NCI-H2107 treated with DMSO at 0.1 percent for 48 hours (cell line): ENCODE measurements around the gene TBXAS1.
"Not testable (repeated sequence)": the region's sequence is repeated elsewhere in the genome, so short reads cannot be mapped to it uniquely, and the experiment has no call there.

ENCODE experiments used
- DNase-seq: peaks from one replicate; lab custom pipeline; 2025; ENCODE audit not compliant: unreplicated experiment; lab: John Stamatoyannopoulos, UW

Gene TBXAS1

DNA sequence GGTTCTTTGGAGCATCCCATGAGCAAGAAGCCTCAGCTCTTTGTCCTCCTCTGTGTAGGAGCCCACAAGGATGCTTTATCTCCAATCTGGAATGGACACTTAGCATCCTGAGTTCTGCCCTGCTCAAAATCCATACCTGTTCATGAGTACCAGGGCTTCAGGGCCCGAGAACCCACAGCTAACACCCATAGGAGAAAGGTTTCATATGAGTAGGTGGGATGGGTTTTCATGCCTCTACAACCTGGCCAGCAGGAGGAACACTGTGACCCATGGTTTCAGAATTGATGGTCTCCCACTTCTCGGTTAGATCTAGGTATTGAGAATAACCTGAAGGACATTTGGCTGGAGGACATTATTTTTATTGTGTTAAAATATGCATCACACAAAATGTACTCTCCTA is 57.8 kb downstream of the TBXAS1 start:
- DNase-seq, result no peak

DNA sequence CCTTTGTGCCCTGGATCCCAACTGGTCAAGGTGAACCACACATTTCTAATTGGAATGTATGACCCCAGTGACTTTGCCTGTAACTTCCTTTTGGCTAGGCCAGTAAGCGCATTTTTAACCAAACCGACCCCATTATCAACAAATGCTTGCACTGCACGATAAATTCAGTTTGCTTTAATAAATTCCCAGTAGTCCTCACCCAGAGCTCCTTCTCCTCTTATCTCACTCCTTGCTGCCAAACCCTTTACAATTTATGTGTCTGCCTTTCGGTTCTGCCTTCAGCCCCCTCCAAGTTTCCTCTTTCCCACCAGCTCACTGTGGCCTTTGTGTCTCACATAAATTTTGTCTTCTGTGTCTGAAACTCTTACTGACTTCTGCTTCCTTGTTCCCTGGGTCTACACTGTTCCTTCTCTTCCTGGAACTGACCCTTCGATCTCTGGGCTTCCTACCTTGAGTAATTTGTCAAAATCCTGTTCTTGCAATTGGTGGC is 59.0 kb downstream of the TBXAS1 start:
- DNase-seq, result no peak

DNA sequence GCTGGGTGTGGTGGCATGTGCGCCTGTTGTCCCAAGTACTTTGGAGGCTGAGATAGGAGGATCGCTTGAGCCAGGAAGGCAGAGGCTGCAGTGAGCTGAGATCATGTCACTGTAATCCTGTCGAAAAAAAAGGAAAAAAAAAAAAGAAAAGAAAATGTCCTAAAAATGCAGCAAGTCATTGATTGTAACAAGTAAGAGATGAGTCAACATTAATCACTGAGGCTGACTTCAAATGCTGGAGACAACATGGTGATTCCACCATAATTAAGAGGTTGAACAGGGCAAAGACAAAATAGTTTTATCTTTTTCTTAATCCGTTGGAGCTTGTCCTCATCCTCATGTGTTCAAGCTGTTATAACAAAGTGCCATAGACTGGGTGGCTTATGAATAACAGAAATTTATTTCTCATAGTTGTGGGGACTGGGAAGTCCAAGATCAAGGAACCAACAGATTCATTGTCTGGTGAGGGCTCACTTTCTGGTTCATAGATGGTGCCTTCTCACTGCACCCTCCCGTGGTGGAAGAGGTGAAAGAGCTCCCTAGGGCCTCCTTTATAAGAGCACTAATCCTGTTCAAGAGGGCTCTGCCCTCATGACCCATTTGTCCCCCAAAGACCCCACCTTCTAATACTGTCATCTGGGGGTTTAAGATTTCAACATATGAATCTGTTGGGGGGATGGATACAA is 60.3 kb downstream of the TBXAS1 start:
- no peak for DNase-seq

DNA sequence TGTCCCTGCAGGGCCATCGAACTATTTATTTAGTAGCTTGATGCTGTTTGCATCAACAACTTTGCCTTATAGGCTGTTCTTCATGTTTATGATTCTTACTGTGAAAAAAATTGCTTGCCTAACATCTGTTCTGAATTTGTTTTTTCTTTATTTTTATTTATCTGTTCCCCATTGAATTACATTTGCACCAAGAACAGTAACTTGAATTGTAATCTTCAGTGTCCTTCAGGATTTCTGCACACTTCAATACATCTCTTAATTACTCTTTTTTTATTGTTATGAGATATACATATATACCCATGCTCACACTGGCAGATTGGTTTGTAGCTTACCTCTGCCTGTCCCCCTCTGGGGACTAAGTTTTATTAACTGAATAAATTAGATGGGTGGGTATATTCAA is 64.4 kb downstream of the TBXAS1 start:
- no peak for DNase-seq

DNA sequence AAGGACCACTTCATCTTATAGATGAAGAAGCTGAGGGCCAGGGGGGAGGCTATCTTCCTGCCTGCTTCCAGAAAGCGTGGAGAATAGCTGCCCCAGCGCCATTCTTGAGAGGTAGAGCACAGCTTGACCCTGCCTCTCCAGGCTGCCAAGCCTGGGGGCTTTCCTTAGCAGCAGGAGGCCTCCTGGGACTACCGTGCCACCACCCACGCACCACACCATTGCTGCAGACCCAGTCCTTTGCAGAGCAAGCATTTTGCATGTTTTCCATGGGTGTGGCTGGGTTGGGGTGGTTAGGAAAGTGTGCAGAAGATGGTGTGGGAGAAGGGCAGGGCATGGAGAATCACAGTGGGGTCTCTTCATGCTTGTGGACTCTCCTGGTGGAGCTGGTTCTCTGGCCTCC is 64.9 kb downstream of the TBXAS1 start:
- DNase-seq, result no peak

DNA sequence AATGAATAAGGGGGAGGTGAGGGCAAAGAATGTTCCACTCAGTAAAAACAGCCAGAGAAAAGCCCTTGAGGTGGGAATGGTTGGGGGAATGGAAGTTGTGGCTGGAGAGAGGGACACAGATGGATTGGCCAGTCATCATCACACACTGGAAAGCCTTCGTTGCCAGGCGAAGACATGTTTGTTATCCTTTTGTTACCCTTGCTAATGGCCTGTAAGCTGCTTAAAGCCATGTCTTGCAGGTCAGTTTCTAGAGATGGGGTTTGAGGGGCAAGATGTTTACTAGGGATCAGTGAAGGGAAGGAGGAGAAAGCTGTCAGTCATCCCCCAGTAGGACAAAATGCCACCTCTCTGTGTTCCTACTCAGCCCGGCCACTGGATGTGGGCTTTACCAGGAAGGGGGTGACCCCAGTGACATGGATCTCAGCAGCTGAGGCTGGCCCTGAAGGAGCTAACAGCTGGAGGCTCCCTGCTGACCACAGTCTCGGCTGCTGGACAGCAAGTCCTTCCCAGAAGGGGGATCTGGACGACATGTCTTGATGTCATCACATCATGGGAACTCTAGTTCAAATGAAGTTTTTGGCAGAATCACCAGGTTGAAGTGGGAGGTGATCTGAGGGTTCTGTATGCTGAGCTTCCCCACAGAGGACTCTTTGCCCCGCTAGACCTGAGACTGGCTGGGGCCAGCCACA is 66.2 kb downstream of the TBXAS1 start:
- no peak for DNase-seq

DNA sequence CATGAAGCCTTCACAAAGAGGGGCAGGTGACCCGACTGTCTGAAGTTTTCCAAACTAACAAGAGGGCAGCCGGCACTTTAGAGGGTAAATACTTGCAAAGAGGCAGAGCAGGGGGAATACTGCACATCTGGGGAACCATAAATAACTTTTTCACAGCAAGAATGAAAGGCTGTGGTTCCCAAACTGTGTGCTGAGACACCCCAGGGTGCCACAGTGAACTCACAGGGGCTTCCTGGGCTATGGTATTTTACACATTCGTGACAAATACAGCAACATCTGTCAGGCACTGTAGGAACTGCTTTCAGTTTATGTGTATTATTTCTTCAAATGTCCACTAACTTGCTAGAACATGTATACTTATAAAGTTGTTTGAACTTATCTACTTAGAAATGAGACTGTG is 67.2 kb downstream of the TBXAS1 start:
- no peak for DNase-seq

DNA sequence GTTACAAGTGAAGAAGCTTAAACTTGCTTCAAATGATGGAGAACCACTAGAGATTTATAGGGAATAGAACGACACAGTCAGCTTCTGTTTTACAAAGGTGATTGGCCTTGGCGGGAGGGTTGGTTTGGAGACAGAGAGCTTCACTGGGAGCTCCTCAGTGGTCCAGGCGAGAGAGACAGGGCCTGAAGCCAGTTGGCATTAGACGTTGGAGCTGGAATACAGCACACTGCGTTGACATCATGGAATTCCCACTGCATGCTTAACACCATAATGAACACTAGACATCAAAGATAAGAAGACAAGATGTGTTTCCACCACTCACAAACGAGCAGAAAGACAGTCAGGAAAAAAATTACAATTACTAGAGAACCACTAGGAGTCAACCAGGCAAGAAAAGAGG is 67.8 kb downstream of the TBXAS1 start:
- DNase-seq, result no peak

DNA sequence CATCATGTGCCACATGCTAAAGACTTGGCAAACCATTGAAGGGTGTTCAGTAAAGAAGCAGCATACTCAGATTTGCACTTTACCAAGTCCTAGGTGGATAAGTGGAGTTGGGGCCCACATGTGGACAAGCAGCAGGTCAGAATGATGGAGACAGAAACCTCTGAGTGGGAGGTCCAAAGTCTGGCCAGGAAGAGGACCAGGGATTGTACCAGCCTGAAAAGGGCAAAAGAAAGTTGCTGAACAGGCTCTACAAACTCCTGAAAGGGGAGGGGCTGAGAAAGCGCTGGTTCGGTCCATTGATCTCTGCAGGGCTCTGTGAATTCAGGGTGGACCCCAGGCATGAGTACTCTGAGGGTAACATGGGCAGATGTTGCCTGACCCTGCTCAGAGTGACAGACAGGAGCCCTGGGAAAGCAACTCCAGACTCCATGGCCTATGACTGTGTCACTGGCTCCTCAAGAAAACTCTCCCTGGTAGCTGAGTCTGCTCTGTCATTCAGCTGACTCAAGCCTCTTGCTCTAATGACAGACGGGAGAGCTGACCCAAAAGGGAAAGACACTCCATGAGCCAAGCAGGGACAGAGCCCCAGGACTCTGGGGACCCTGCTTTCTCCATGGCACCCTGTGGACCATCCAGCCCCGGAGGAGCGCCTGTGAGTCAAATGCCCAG is 68.5 kb downstream of the TBXAS1 start:
- DNase-seq, result no peak

DNA sequence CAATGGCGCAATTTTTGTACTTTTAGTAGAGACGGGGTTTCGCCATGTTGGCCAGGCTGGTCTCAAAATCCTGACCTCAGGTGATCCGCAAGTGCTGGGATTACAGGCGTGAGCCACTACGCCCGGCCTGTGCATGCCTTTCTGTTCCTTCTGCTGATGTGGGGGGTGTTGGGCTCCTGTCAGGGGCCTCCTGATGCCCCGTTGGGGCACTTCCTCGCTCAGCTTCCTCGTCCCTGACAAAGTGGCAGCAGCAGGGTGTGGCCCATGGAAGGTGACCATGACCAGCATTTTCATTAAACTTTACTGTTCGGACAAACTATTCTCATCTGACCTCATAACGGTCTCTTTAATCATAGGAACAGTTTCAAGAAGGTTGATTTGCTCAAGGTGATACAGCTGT is 69.4 kb downstream of the TBXAS1 start:
- no peak for DNase-seq

DNA sequence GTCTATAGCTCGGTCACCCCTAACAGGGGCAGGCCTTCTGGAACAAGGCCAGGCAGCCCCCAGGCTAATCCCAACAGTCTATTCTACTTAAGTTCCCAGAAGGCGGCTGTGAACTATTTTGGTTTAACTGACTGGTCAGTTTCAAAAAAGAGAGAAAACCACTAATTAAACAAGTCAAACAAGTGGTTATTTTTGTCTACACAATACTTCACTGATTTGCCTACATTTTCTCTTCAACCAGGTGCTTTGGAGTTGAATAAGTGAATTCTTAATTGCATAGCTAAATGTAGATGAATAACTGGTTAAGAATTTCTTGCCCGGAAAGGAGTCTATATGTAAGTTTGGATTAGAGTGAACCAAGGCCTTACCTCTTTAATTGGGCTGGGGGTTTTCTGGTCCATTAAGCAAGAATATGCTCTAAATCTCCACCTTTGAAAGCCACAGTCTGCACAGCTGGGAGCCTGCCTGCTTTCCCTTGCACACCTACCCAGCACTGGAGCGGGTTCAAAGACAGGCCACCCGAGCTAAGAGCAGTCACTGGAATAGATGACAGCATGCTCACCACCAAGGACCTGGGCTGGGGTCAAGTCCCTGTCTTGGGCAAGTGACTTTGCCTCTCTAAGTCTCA is 70.4 kb downstream of the TBXAS1 start:
- no peak for DNase-seq

DNA sequence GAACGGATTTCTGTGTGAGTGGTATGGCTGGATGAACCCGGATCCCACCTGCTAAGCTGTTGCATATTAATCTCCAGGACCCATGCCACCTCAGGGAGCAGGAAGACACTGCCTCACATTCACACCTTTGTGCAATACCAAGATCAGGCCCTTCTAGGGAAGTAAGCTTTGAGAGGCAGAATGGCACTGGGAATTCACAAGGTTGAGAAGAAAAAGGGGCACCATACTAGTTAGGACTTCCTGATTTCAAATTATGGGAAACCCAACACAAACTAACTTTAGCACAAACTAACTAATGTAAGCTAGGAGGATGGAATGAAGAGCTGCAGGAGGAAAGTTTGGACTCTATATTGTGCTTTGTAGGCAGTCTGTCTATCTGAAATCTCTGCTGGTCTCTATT is 71.3 kb downstream of the TBXAS1 start:
- no peak for DNase-seq

DNA sequence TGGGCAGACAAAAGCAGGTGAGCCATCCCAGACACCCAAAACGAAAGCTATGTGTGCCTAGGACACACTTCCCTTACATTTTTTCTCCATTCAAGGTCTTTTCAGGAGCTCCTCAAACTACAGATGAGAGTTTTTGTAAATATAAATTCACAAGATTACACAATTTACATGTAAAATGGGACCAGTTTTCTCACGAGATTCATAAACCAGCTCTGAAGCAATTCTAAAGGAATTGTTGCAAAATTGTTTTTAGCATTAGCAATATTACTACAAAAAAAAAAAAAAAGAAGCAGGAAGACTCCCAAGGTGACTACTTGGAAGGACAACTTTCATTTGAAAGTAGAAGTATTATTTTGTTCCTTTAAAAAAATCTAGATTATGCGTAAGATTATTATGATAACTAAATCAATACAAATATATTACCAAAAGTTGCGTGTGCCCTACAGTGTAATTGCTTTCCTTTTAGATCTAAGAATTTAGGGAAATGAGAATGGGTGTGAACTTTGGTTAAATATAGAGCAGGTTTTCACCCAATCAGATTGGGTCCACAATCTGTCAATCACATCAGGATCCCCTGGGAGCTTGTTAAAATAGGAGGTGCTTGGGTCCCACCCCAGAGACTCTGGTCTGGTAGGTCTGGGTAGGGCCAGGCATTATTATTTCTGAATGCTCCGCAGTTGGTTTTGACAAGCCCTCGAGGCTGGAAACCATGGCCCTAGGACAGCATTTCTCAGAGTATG is 72.2 kb downstream of the TBXAS1 start:
- DNase-seq, result no peak

DNA sequence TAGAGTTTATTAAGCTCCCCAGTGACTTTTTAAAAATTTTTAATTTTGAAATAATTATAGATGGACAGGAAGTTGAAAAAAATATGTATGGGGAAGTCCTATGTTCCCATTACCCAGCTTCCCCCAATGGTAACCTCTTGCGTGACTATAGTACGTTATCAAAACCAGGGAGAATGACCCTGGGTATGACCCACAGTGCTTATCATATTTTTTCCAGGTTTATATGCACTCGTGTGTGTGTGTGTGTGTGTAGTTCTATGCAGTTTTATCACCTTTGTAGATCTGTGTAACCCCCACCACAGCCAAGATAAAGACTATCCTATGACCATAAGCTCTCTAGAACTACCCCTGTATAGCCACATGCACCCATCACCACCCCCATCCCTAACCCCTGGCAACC is 72.8 kb downstream of the TBXAS1 start:
- DNase-seq, result no peak

DNA sequence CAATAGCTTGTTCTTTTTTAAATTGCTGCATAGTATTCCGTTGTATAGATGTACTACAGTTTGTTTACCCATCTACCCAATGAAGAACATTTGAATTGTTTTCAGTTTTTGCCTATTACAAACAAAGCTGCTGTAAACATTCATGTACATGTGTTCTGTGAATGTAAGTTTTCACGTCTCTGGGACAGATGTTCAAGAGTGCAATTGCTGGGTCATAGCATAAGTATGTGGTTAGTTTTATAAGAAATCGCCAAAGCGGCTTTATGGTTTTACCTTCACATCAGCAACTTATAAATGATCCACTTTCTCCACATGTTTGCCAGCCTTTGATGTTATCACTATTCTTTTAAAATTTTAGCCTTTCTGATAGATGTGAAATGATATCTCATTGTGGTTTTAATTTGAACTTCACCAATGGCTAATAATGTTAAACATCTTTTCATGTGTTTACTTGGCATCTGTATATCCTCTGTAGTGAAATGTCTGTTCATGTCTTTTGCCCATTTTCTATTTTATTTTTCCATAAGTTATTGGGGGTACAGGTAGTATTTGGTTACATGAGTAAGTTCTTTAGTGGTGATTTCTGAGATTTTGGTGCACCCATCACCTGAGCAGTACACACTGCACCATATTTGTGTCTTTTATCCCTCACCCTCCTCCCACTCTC is 73.5 kb downstream of the TBXAS1 start:
- DNase-seq, result no peak

DNA sequence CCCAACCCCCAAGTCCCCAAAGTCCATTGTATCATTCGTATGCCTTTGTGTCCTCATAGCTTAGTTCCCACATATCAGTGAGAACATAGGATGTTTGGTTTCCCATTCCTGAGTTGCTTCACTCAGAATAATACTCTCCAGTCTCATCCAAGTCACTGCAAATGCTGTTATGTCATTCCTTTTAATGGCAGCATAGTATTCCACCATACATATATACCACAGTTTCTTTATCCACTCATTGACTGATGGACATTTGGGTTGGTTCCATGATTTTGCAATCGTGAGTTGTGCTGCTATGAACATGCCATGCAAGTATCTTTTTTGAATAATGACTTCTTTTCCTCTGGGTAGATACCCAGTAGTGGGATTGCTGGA is 74.0 kb downstream of the TBXAS1 start:
- not testable (repeated sequence) for DNase-seq

DNA sequence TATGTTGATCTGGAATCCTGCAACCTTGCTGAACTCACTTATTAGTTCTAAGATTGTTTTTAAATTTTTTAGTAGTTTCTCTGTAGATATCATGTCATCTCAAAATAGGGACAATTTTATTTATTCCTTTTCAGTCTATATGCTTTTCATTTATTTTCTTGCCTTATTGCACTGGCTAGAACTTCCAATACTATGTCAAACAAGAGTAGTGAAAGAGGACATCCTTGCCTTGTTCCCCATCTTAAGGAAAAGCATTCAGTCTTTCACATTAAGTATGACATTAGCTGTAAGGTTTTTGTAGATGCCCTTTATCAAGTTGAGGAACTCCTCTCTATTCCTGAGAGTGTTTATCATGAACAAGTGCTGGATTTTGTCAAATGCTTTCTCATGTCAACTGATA is 77.8 kb downstream of the TBXAS1 start:
- no peak for DNase-seq

DNA sequence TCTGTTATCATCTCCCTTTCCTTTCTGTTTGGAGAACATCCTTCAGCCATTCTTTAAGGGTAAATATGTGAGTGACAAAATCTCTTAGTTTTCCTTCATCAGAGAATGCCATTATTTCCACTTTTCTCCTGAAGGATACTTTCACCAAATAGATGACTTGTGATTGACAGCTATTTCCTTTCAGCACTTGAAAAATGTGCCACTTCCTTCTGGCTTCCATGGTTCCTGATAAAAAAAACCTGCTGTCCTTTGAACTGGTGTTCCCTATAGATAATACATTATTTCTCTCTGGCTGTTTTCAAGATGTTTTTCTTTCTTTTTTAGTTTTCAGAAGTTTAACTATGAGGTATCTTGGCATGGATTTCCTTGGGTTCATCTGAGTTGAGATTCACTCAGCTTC is 79.7 kb downstream of the TBXAS1 start:
- no peak for DNase-seq

DNA sequence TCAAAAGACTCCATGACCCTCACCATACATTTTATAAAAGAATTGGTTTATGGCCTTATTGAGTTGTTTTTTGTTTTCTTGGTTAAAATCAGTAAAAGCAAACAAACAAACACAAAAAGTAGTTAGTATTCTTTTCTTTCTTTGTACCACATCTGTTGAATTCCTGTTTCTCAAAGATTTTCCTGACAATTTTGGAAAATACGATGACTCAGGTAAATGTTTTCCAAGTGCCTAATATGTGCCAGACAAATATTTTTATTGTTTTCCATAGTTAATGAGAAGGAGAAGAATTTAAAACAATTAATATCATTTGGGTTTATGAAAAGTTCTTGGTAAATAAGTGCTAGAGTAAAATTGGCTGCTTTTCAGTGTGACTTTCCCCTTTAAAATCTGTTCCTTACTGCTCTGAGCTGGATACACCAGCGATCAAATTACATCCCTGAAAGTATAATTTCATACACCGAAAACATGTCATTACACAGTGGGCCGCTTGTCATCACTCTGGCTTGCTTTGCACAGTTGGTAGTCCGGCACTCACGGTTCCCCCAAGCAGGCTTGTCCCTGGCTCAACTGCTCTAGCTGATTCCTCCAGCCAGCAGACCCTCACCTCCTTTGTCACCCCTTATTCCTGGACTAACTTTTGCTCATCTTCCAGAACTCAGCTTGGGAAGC is 80.5 kb downstream of the TBXAS1 start:
- DNase-seq, result peak; percentile 47
